Middle frontal gyrus (tissue), 1 donor: ENCODE data around the gene FMN1.
"Not testable (repeated sequence)": the region's sequence is repeated elsewhere in the genome, so short reads cannot be mapped to it uniquely, and the experiment has no call there.

Source experiments
- DNase-seq: peaks from one replicate; pipeline ENCODE4 v3.0.0-alpha.2; 2015; ENCODE audit warnings: low spot score; ENCODE audit errors: extremely low spot score

Gene FMN1

DNA sequence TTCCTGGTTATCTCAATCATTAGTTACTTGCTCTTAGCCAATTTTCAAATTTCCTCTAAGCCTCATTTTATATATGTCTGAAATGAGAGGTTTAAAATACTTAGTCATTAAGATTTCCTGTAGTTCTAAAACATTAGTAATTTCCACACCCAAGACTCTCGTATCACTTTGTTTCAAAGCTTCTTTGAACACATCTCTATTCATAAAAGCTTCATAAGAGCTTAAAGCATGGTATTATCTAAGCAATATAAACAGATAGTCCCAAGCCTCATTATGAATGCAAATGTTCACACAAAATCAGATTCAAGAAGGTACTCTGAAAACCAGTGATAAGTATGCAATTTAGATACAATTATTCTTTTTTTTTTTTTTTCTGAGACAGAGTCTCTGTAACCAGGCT lies 217.0 kb downstream of the FMN1 start:
- DNase-seq: no peak

DNA sequence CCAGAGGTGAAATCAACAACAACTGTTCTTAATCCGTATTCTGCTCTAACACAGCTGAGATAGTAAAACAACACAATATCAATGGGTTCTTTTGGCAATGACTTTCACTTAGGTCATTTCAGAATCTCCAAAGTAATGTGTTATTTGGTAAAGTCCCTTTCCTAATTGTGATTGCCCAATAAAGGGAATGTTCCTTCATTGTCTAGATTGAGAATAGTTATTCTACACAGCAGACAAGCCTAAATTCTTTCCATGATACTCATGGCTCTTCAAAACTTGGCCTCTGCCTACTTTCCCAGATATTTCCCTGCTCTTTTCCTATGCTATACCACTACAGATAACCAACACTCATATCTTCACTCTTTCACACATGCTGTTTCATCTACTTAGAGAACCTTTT lies 219.8 kb downstream of the FMN1 start:
- DNase-seq: no peak

DNA sequence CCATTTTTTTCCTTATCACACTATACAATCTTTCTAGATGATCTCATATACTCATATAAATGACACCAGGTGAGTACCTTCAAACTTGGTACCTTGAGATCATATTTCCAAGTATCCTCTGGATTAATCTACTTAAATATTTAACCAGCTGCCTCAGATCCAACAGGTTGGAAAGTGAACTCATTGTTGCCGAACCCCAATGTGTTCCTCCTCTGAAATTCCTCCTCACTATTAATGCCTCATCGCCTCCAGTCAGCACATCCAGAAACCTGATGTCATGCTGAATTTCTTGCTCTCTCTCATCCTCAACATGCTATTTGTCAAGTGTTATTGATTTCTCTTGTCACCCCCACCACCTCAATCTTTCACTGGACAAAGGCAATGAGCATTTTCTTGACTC lies 221.8 kb downstream of the FMN1 start:
- no peak for DNase-seq

DNA sequence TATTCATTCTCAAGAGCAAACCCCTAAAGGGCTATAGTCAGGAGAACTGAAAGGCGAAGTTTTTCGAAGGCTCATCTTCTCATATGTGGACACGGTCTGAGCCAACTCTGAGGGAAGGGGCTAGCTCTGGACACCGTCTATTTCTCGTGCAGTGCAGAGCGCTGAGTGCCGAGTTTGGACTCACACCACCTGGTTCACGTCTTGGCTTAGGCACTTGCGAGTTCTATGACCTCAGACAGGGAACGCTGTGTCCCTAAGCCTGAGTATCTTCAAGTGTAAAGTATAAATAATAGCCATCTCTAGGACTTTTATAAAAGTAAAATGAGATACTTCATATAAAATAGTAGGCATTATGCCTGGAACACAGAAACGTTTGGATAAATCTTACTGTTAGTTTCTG lies 223.7 kb downstream of the FMN1 start:
- DNase-seq: no peak

DNA sequence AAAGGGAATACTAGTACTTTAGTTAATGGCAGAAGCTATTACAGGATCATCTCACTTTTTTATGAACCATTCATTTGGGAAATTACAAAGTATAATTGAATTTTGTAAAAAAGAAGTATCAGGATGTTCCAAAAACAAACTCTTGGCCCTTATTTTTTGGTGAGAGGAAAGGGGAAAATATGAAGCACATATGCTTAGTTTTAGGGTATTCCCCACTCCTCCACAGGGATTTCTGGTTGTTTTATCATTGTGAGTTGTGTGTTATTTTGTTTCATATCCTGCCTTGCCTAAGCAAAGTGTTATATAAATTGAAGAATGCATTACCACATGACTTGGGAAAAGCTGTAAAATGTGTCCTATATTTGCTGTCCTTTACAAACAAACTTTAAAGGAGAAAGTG lies 227.0 kb downstream of the FMN1 start:
- no peak for DNase-seq

DNA sequence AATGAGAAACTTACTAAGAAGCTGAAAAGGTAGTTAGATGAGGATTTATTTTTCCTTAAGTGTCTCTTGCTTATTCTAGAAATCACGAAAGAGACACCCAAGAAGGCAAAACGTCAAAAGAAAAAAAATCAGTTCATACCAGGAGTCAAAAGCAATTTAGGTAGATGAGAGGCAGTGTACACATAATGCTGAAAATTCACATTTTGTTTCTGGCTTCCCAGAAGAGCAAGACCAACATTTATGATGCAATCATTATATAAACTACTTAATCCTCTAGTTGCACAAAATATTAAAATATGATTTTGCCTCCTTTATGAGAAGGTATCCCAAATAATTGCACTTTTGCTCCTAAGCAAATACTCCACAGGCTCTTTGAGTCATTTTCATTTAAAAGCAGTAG lies 228.0 kb downstream of the FMN1 start:
- DNase-seq: no peak

DNA sequence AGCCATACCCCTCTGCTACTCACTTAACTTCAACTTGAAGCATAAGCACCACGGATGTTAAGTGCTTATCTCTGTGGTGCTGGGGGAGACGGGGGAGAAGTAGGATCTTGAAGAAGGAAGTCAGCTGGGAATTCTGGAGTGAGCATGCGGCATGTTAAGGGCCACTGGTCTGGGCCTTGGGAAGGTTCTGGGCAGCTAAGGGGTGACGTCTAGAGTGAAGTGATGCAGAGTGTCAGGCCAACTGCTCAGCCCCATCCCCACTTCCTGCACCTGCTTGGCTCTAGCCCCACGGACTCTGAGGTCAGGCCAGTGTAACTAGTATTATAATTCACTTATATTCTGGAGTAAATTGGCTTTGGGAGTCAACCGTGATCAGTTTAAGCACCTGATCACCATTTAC lies 228.6 kb downstream of the FMN1 start:
- DNase-seq: no peak

DNA sequence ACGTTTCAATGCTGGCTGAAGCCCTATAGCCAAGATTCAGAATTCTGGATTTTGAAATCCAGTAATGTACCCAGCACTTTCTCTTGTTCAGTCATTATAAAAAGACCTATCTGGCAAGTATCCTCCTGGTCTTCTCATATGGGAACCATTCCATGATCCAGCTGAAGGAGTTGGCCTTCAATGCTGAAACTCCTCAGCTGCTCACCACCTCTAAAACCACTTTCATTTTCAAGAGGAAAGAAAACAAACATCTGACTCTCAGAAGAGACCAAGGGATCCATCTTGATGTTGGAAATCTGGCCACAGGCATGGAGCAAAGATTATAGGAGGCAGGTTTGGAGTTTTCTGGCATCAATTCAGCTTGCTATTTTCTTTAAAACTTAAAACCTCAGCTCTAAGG lies 235.4 kb downstream of the FMN1 start:
- DNase-seq: no peak

DNA sequence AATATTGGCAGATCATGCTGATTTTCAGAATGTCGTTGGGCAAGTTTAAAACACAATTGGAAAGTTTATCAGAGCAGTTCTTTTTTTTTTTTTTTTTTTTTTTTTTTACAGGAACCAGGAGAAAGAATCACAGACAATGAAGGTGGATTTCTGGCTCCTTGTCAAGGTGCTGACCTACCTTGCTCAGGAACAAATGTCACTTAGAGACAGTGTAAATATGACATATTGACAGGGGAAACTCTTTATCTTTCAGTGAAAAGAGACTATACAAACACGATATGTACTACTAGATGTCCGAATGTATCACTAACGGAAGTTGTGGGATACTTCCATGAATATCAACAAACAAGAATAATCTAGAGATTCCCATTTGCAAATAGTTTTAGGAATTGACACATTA lies 237.3 kb downstream of the FMN1 start:
- no peak for DNase-seq

DNA sequence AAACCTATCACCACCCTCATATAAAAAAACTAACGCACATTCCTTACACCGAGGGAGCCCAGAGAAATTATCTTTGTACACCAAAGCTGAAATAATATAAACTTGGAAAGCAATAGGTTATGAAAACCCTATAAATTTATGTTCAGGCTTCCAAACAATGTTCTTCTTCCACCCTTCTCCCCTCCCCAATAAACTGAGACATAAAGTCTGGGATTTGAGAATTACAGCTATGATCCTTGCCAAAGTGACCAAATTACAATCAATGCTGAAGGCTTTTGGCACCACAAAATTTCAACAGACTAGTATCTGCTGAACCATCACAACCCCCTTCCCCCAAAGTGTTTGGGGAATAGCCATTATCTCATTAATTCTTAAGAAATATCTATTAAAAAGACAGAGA lies 237.8 kb downstream of the FMN1 start:
- DNase-seq: no peak

DNA sequence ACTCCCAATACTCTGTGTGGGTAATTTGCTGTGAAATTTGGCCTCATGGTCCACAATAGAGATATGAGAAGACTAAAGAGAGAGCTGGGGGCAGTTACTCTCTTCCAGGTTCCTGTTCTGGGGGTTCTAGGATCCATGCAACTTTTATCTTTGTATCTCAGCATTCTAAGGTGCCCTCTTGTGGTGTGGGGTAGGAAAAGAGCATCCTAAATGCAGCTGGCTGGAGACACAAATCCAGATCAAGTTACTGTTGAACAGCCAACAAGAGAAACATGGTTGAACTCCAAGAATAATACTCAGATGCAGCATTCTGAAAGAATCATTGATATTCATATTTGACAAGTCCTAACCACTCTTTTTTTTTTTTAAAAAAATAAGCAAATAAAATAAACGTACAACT lies 238.5 kb downstream of the FMN1 start:
- no peak for DNase-seq

DNA sequence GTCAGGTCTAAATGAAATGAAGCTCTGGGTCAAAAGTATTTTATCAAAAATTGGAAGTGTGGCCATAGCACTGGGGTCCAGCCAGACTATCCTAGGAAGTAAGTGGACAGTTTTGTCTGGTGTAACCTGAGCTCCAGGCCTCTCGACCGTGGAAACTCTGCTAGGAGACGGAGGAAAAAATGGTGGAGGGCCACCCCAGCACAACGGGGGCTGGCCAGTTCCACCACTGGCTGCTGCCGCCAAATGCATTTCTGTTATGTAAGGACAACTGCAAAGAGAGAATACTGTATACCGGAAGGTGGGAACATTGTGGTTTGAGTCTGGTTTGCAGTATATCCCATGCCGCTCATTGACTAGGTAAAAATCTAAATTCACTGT lies 241.0 kb downstream of the FMN1 start:
- no peak for DNase-seq

DNA sequence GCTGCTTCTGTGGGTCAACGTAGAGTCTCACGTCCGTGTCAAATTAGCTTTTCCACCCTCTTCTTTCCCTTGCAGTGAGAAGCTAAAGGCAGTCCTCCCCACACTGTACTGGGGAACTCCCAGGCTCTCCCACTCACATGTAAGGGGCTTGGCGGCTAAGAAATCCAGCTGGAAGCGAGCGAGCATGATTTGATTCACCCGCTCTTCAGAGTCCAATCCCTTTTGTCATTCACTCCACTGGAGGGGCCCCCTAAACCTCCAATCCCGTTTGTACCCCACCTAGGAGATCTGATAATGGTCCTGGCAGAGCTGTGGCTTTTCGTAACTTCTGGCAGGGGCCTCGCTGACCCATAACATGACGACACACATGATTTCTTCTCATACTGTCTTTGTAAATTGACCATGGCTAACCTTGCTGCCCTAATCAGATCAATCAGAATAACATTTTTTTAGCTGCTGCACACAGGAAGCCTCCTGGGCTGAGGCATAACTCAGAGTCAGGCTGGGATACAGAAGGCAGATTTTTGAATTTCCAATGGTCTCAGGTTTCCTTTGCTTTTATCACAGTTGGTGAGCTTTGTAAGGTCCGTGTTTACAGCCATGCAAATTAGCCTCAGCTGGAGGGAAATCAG lies 241.5 kb downstream of the FMN1 start:
- no peak for DNase-seq

DNA sequence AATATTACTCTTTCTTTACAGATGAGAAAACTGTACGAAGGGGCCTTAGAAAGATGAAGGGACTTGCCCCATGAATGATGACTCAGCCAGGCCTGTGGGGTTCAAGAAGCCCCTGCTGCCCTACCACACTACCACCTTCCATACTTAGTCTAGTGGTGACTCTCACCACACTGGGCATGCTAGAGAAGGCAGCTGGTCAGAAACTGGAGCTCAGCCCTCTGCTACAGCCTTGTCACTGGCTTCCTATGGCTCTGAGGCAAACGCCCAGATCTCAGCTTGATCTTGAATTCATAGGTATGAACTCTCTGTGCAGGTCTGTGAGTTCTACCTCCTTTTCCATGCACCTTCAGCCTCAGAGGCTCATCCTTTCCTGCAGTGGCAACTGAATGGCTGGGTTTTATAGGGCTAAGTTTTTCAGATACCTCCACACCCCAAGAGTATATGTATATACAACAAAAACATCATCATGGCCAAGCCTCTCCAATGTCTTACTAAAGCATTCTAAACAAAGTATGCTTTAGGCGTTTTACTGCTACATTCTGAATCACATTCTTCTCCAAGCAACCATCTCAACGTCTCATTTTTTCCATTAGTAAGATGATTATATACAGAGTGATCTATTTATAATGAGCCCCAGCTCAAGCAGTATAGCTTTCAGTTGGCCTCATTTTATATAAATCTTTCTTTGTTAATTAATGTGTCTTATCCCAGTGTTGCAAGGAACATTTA lies 242.6 kb downstream of the FMN1 start:
- DNase-seq: no peak

DNA sequence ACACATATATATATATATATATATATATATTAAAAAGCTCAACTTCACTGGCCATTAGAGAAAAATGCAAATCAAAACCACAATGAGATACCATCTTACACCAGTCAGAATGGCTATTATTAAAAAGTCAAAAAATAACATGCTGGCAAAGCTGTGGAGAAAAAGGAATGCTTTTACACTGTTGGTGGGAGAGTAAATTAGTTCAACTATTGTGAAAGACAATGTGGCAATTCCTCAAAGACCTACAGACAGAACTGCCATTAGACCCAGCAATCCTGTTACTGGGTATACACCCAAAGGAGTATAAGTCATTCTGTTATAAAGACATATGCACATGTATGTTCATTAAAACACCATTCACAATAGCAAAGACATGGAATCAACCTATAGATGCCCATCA lies 244.5 kb downstream of the FMN1 start:
- DNase-seq: not testable (repeated sequence)

DNA sequence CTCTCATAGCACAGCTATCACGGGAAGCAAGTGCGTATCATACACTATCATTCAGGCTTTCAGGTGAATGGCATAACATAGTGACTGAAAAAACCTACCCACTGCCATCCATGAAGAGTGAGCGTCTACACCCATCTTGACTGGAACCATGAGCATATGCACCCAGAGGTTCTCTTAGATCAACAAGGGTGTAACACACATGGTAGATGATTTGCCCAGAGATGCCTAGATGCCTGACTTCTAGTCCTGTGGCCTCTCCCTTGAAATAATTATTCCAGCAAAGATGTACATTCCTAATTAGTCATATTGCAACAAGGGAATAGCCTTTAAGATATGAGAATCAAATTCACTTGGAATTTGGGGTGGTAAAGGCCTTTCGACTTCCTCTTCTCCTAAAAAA lies 248.3 kb downstream of the FMN1 start:
- DNase-seq: no peak

DNA sequence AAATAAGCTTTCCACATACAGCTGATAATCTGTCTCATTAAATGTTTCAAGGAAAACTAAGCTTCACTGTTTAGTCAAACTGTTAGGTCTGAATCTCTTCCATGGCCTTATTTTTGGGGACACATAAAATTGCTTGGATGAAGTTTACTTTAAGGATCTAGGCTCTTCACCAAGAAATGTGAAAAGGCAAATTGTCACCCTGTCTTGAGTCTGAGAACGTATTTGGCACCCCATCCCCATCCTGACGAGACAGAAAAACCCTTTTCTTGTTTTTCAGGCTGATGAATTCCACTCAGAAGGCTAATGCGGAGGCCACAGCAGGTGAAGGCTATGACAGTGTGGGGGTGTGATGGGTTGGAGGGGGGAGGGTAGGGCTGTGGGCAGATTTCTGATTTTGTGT lies 250.1 kb downstream of the FMN1 start:
- no peak for DNase-seq

DNA sequence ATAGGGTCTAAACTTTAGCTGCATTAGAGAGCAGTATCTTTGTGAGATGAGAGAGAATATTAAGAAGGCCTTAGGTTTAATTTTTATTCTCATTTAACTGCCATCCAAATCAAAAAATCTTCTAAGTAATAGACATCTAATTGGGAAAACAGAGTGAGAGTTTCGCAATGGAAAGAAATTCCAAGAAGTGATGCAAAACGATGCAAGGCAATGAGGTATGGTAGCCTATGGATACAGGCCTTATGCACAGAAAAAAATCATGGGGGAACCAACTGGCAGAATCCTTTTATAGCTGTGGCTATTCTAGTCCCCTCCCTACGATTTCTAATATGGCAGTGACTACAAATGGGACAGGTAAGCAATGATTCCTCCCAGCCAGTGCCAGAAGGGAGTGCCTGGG lies 250.8 kb downstream of the FMN1 start:
- no peak for DNase-seq

DNA sequence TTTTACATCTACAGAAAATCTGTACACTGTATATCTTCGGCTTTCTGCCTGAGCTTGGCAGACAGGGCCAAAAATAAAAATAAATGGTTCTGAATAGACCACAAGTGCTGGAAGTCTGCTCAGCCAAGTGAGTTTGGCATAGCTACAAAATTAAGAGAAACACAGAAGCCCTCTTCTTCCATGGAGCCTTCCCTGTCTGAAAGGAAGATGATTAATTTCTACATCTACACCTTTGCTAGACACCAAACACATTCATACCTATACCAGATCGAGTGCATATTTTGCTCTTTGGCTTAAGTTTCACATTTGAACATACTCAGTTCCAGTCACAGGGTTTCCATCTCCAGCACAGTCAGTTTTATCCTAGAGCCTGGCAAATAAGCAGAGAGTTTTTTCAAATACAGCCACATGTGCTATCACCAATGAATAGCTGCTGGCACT lies 252.1 kb downstream of the FMN1 start:
- DNase-seq: no peak

DNA sequence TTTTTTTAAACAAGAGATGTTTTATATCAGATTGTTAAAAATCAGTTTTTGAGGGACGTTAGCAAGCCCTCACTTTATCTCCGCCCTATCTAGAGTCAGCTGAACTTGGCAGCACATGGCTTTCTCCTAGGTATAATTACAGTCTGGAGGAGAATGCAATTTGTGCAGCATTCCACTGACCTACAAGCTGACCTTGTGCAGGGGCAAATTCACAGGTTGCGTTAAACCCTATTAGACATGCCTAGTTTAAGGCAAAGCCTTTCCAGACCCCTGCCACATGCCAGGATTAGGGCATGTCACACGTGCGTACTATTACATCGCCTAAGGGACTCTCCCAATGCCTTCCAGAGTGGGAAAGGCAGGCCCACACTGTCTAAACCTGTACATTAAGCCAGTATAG lies 252.7 kb downstream of the FMN1 start:
- no peak for DNase-seq

DNA sequence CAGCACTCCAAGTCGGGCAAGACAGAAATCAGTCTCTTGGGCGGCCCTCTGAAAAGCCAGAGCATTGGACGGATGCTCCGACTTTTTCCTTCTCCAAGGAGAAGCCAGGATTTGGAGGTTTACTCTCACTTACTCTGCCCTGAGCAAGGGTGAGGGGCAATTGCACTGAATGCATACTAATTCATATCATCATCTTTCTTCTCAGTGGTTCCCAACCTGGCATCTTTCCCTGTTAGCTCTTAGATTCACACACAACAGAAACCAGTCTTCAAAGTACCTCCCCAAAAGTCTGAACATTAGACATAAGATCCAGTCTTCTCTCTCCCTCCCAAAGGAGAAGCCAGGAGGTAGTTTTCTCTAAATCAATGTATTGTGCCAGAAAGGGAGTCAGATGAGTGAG lies 257.5 kb downstream of the FMN1 start:
- no peak for DNase-seq

DNA sequence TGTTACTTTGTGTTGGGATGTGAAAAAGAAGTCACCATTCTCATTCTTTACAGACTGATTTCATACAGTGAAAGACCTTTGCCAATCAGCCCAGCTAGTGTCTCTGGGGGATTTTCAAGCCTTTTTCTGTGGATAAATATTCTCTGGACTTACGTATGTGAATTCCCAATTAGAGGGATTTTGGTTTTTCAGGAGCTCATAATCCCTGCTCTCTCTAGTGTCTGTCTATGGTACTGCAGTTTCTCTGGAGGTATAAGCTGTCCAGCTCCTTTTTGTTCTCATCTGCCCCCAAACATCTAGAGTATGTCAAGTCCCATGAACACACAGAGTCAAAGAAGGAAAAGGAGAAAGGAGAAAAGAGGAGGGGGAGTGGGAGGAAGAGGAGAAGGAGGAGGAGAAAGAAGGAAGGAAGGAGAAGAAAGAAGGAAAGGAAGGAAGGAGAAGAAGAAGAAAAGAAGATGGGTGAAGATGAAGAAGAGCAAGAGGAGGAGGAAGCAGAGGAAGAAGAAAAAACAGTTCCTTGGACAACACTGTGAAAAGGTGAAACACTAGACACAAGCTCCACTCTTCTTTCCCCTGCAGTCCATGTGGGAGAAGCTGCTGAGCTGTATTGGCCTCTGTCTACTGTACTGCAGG lies 258.1 kb downstream of the FMN1 start:
- no peak for DNase-seq

DNA sequence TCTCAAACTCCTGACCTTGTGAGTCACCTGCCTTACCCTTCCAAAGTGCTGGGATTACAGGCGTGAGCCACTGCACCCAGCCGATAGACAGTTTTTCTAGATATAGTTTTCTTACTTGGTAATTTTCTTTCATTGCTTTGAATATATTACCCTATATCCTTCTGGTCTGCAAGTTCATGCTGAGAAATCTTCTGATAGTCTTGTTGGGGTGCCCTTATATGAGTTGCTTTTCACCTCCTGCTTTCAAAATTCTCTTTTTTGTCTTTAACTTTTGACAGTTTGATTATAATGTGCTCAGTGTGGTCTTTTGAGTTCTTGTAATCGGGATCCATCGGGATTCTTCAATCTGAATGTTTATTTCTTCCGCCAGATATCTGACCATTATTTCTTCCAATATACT lies 259.4 kb downstream of the FMN1 start:
- DNase-seq: no peak
